Ishikawa (cell line): Measurements from ENCODE around the gene NFATC4.

Source experiments
- CEBPB ChIP-seq: IDR thresholded peaks from 2 replicates; pipeline ENCODE4 v1.6.1; 2012
- CREB1 ChIP-seq: IDR thresholded peaks from 2 replicates; pipeline ENCODE4 v1.6.1; 2012; ENCODE audit warnings: low read depth
- EGR1 ChIP-seq: IDR thresholded peaks from 2 replicates; pipeline ENCODE4 v1.6.1; 2012
- EP300 ChIP-seq: IDR thresholded peaks from 2 replicates; pipeline ENCODE4 v1.6.1; 2012; ENCODE audit warnings: borderline replicate concordance
- FOXM1 ChIP-seq: IDR thresholded peaks from 2 replicates; pipeline ENCODE4 v1.6.1; 2012; ENCODE audit warnings: low read depth, borderline replicate concordance
- MAX ChIP-seq: IDR thresholded peaks from 2 replicates; pipeline ENCODE4 v1.6.1; 2012
- NFIC ChIP-seq: IDR thresholded peaks from 2 replicates; pipeline ENCODE4 v1.6.1; 2012
- RAD21 ChIP-seq: IDR thresholded peaks from 2 replicates; pipeline ENCODE4 v1.6.1; 2012; ENCODE audit warnings: low read depth
- REST ChIP-seq: IDR thresholded peaks from 2 replicates; pipeline ENCODE4 v1.6.1; 2012; ENCODE audit warnings: low read depth, mild to moderate bottlenecking
- TAF1 ChIP-seq: IDR thresholded peaks from 2 replicates; pipeline ENCODE4 v1.6.1; 2012; ENCODE audit warnings: low read depth, mild to moderate bottlenecking
- TCF12 ChIP-seq: IDR thresholded peaks from 2 replicates; pipeline ENCODE4 v1.6.1; 2012; ENCODE audit warnings: low read depth
- TEAD4 ChIP-seq: IDR thresholded peaks from 2 replicates; pipeline ENCODE4 v1.6.1; 2012
- USF1 ChIP-seq: IDR thresholded peaks from 2 replicates; pipeline ENCODE4 v1.6.1; 2012
- YY1 ChIP-seq: IDR thresholded peaks from 2 replicates; pipeline ENCODE4 v1.6.1; 2012; ENCODE audit warnings: low read depth
- ZBTB7A ChIP-seq: IDR thresholded peaks from 2 replicates; pipeline ENCODE4 v1.6.1; 2012; ENCODE audit warnings: low read depth

NFATC4 gene

GRCh38 chr14:24399999-24400718, 32.2 kb downstream of the NFATC4 start:
- TF ChIP-seq EP300 (no peak), NFIC (no peak), EGR1 (no peak), CEBPB (no peak), USF1 (no peak)

GRCh38 chr14:24401810-24402702, 34.1 kb downstream of the NFATC4 start:
- TF ChIP-seq TAF1 (no peak), ZBTB7A (no peak), CREB1 (no peak), EGR1 (no peak), NFIC (no peak), MAX (no peak), RAD21 (no peak), YY1 (no peak), TEAD4 (no peak), CEBPB (no peak), FOXM1 (no peak), TCF12 (no peak), REST (no peak), USF1 (no peak), EP300 (no peak)

- TF ChIP-seq MAX, result no peak
- no peak for TF ChIP-seq EP300
- no peak for TF ChIP-seq TAF1
- TF ChIP-seq ZBTB7A, result no peak
- no peak for TF ChIP-seq REST
- TF ChIP-seq USF1, result no peak
- no peak for TF ChIP-seq CREB1
- TF ChIP-seq TCF12, result no peak
- TF ChIP-seq FOXM1, result no peak
- no peak for TF ChIP-seq TEAD4
- no peak for TF ChIP-seq EGR1
- TF ChIP-seq CEBPB, result no peak
- TF ChIP-seq RAD21, result no peak
- TF ChIP-seq YY1, result no peak
- no peak for TF ChIP-seq NFIC
These were observed 35.5 kb downstream of the NFATC4 start for GRCh38 chr14:24403294-24403998.

- no peak for TF ChIP-seq YY1
- no peak for TF ChIP-seq USF1
- TF ChIP-seq NFIC, result no peak
- no peak for TF ChIP-seq EP300
- TF ChIP-seq FOXM1, result no peak
- no peak for TF ChIP-seq MAX
- no peak for TF ChIP-seq REST
- TF ChIP-seq CEBPB, result no peak
- no peak for TF ChIP-seq CREB1
- TF ChIP-seq TCF12, result no peak
- TF ChIP-seq TEAD4, result no peak
- TF ChIP-seq EGR1, result no peak
These were observed 36.8 kb downstream of the NFATC4 start for GRCh38 chr14:24404814-24405213.
